Large intestine (tissue), 3 donors: Measurements from ENCODE around the gene VWF. TPM values are rescaled to one million over a fixed set of nuclear protein-coding genes. Genes with fewer than 3 reads are reported as not detected.

Experiments
- DNase-seq, 2 donors: peaks; one replicate each; pipeline versions ENCODE4 v3.0.0 to v3.0.0-alpha.2; 2013
- H3K27ac ChIP-seq: one replicate; pipeline ENCODE4 v1.5.1; 2013; ENCODE audit warnings: low read length
- H3K27me3 ChIP-seq: 2 replicates; pipeline ENCODE4 v1.6.1; 2013; ENCODE audit warnings: low read length; ENCODE audit not compliant: control insufficient read depth, insufficient read depth
- H3K36me3 ChIP-seq: 2 replicates; pipeline ENCODE4 v1.6.1; 2013; ENCODE audit warnings: low read length; ENCODE audit not compliant: control insufficient read depth, insufficient read depth
- H3K4me1 ChIP-seq: one replicate; pipeline ENCODE4 v1.6.1; 2013; ENCODE audit warnings: low read length; ENCODE audit not compliant: control insufficient read depth, insufficient read depth
- H3K4me3 ChIP-seq: one replicate; pipeline ENCODE4 v1.5.1; 2013; ENCODE audit warnings: low read length
- H3K9me3 ChIP-seq: one replicate; pipeline ENCODE4 v1.6.1; 2013; ENCODE audit warnings: mild to moderate bottlenecking, low read depth, low read length, moderate library complexity; ENCODE audit not compliant: control insufficient read depth
- WGBS: methylation state at CpG from one replicate; pipeline ENCODE4 v1.1.5; 2013; ENCODE audit warnings: low lambda C conversion rate; ENCODE audit not compliant: insufficient coverage; 5-methylcytosine and 5-hydroxymethylcytosine counted together
- polyA plus RNA-seq: library from polyadenylated mRNA; unstranded; fragments of 120-200 nt; gene quantifications from one replicate; pipeline ENCODE4 v1.2.1, GENCODE V29; 2013

The VWF gene
- polyA plus RNA-seq, 1 donor = 13.8 TPM

GRCh38 chr12:5904441-5904840 lies 220.0 kb downstream of the VWF start:
- H3K4me3 ChIP-seq = no peak overlapping the region
- peaks cover 11% of the 10 kb centered on the region for H3K27me3 ChIP-seq
- DNase-seq = no peak
- H3K27ac ChIP-seq = no peak overlapping the region
- no peaks in the 10 kb centered on the region for H3K36me3 ChIP-seq
- no peaks in the 10 kb centered on the region for H3K9me3 ChIP-seq
- H3K4me1 ChIP-seq = no peaks in the 10 kb centered on the region
- no CpG with 5 or more reads among the region's 11 CpGs for WGBS

- no peak overlapping the region for H3K4me3 ChIP-seq
- no peaks in the 10 kb centered on the region for H3K9me3 ChIP-seq
- H3K27ac ChIP-seq = no peak overlapping the region
- H3K27me3 ChIP-seq = peaks cover 14% of the 10 kb centered on the region
- WGBS = no CpG with 5 or more reads among the region's 2 CpGs
- DNase-seq = no peak
- H3K4me1 ChIP-seq = no peaks in the 10 kb centered on the region
- no peaks in the 10 kb centered on the region for H3K36me3 ChIP-seq
These were observed 221.7 kb downstream of the VWF start for GRCh38 chr12:5902736-5903135.

GRCh38 chr12:5901416-5901815 lies 223.1 kb downstream of the VWF start:
- WGBS = no CpG with 5 or more reads among the region's 6 CpGs
- Histone ChIP-seq H3K9me3 (no peaks in the 10 kb centered on the region), H3K27ac (no peak overlapping the region), H3K36me3 (no peaks in the 10 kb centered on the region), H3K4me1 (no peaks in the 10 kb centered on the region), H3K27me3 (peaks cover 14% of the 10 kb centered on the region), H3K4me3 (no peak overlapping the region)
- DNase-seq = no peak

- H3K27me3 ChIP-seq = peaks cover 14% of the 10 kb centered on the region
- H3K4me1 ChIP-seq = no peaks in the 10 kb centered on the region
- H3K27ac ChIP-seq = no peak overlapping the region
- 100% methylated on average over 2 of the region's 15 CpGs for WGBS
- no peaks in the 10 kb centered on the region for H3K9me3 ChIP-seq
- DNase-seq = no peak
- H3K36me3 ChIP-seq = no peaks in the 10 kb centered on the region
- no peak overlapping the region for H3K4me3 ChIP-seq
These were observed 223.8 kb downstream of the VWF start for GRCh38 chr12:5900533-5901205.

- no peak overlapping the region for H3K4me3 ChIP-seq
- no peaks in the 10 kb centered on the region for H3K36me3 ChIP-seq
- WGBS = no CpG with 5 or more reads among the region's 4 CpGs
- H3K9me3 ChIP-seq = no peaks in the 10 kb centered on the region
- no peaks in the 10 kb centered on the region for H3K4me1 ChIP-seq
- H3K27me3 ChIP-seq = peaks cover 14% of the 10 kb centered on the region
- DNase-seq = no peak
- no peak overlapping the region for H3K27ac ChIP-seq
These were observed 224.4 kb downstream of the VWF start for GRCh38 chr12:5900076-5900475.

GRCh38 chr12:5899675-5900074 lies 224.8 kb downstream of the VWF start:
- H3K4me3 ChIP-seq = no peak overlapping the region
- no CpG with 5 or more reads among the region's 3 CpGs for WGBS
- no peaks in the 10 kb centered on the region for H3K9me3 ChIP-seq
- DNase-seq = no peak
- H3K36me3 ChIP-seq = no peaks in the 10 kb centered on the region
- H3K27ac ChIP-seq = no peak overlapping the region
- no peaks in the 10 kb centered on the region for H3K4me1 ChIP-seq
- H3K27me3 ChIP-seq = peaks cover 14% of the 10 kb centered on the region

- Histone ChIP-seq H3K9me3 (no peaks in the 10 kb centered on the region), H3K27ac (no peak overlapping the region), H3K27me3 (peaks cover 8% of the 10 kb centered on the region), H3K4me1 (no peaks in the 10 kb centered on the region), H3K4me3 (no peak overlapping the region), H3K36me3 (no peaks in the 10 kb centered on the region)
- no peak for DNase-seq
- no CpG with 5 or more reads among the region's 3 CpGs for WGBS
These were observed 225.6 kb downstream of the VWF start for GRCh38 chr12:5898874-5899273.

Other genes with a start within 250 kb of the VWF start
- 2.7 TPM for gene ANO2, start 179.4 kb downstream of the VWF start, polyA plus RNA-seq
- gene CD9, start 75.7 kb upstream of the VWF start, polyA plus RNA-seq = 204 TPM
- 106 TPM for gene PLEKHG6, start 186.0 kb upstream of the VWF start, polyA plus RNA-seq
- gene TNFRSF1A, start 217.4 kb upstream of the VWF start, polyA plus RNA-seq = 122 TPM